ENCODE measurements around the gene C17orf113.
"Not testable (repeated sequence)": the region's sequence is repeated elsewhere in the genome, so short reads cannot be mapped to it uniquely, and the experiment has no call there.

The C17orf113 gene

DNA sequence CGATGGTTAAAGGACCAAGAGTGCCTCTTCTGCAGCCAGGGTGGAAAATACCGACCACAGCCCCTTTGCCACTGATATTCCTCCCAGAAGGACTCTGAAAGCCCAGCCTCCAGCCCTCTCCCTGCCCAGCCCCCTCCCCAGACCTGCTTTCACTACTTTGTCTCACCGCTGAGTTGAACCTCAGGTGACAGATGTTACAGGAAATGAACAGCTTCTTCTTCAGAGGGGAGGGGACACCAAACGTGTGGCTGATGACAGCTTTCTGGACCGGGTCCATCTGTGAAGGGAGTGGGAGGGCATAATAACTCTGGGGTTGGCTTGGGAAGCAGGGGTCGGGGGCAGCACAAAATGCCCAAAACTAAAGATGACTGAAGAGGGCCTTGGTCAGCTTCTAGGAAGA, 16.3 kb downstream of the C17orf113 start:
- no peak for DNase-seq (ENCODE audit: insufficient read length, low spot score)
- FAIRE-seq: peak; percentile 80
- TF ChIP-seq POLR2AphosphoS5 (IDR thresholded peaks at IDR 0.05; ENCODE audit: low read depth, low read length): no peak
- TF ChIP-seq TAF1 (IDR thresholded peaks at IDR 0.05; ENCODE audit: low read depth, low read length): no peak
- TF ChIP-seq POLR2A (IDR thresholded peaks at IDR 0.05; ENCODE audit: low read depth, low read length): no peak
- TF ChIP-seq PAX5 (IDR thresholded peaks at IDR 0.05; ENCODE audit: insufficient read depth, low read length, severe bottlenecking): no peak
- no peak for TF ChIP-seq SPI1 (IDR thresholded peaks at IDR 0.05; ENCODE audit: low read depth, low read length)
- TF ChIP-seq POU2F2 (IDR thresholded peaks at IDR 0.05; ENCODE audit: low read depth, low read length): no peak

GRCh38 chr17:42031584-42031983, 18.8 kb downstream of the C17orf113 start:
- no peak for DNase-seq (ENCODE audit: insufficient read length, low spot score)
- FAIRE-seq: no peak
- TF ChIP-seq POU2F2 (IDR thresholded peaks at IDR 0.05; ENCODE audit: low read depth, low read length) (no peak), TAF1 (IDR thresholded peaks at IDR 0.05; ENCODE audit: low read depth, low read length) (no peak), POLR2A (IDR thresholded peaks at IDR 0.05; ENCODE audit: low read depth, low read length) (no peak), SPI1 (IDR thresholded peaks at IDR 0.05; ENCODE audit: low read depth, low read length) (no peak), PAX5 (IDR thresholded peaks at IDR 0.05; ENCODE audit: insufficient read depth, low read length, severe bottlenecking) (no peak), POLR2AphosphoS5 (IDR thresholded peaks at IDR 0.05; ENCODE audit: low read depth, low read length) (no peak)

- no peak for TF ChIP-seq POLR2A (IDR thresholded peaks at IDR 0.05; ENCODE audit: low read depth, low read length)
- DNase-seq (ENCODE audit: insufficient read length, low spot score): no peak
- no peak for FAIRE-seq
These were observed 21.6 kb downstream of the C17orf113 start for GRCh38 chr17:42028791-42029127.

DNA sequence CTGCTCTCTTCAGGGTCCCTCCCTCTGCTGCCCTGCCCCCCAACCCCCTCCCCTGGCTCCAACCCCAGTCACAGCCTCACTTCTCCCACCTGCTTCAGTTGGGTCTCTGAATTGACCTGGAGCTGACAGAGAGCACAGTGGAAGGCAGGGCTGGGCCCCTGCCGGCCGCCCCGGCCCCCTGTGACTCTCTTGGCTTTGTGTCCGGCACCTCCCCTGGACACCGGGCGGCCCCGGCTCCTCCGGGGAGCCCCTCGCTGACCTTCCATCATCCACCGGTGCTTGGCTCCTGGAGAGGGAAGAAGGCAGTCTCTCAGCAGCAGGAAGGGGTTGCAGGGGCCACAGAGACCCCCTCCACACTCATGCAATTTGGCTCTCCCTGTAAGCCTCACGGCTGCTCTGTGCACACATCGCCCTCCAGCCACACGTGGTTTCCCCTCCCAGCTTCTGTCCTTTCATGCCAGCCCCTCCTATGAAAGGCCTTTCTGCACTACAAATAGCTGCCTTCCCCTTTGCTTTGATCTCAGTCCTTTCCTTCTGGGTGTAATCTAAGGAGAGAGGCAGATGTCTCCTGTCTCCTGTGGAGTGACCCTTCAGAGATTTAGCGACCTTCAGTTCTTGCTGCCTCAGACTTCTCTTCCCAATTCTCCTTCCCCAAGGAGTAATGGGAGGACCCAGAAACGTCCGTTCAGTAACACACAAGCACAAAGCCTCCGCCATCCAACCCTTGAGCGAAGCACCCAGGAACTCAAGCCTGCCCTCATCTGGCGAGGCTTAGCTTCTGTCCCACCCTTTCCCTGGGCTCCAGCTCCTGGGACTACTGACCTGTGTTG, 22.2 kb downstream of the C17orf113 start:
- FAIRE-seq (no peak), DNase-seq (ENCODE audit: insufficient read length, low spot score) (no peak)
- no peak for TF ChIP-seq POLR2AphosphoS5 (IDR thresholded peaks at IDR 0.05; ENCODE audit: low read depth, low read length)
- no peak for TF ChIP-seq PAX5 (IDR thresholded peaks at IDR 0.05; ENCODE audit: insufficient read depth, low read length, severe bottlenecking)
- no peak for TF ChIP-seq SPI1 (IDR thresholded peaks at IDR 0.05; ENCODE audit: low read depth, low read length)
- TF ChIP-seq POLR2A (IDR thresholded peaks at IDR 0.05; ENCODE audit: low read depth, low read length): no peak
- TF ChIP-seq POU2F2 (IDR thresholded peaks at IDR 0.05; ENCODE audit: low read depth, low read length): no peak
- TF ChIP-seq TAF1 (IDR thresholded peaks at IDR 0.05; ENCODE audit: low read depth, low read length): no peak

DNA sequence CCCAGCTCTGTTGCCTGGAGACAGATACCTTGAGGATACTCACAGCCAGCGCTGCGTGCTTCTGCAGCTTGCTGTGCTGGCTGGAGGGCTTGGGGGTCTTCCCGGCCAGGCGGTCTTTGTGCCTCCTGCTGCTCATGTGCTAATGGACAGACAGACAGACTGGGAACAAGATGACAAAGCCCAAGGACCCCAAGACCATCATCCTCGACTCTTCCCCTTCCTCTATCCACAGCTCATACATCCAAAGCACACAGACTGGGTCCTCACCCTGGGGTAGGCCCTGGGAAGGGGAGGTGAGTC, 22.9 kb downstream of the C17orf113 start:
- no peak for TF ChIP-seq TAF1 (IDR thresholded peaks at IDR 0.05; ENCODE audit: low read depth, low read length)
- no peak for TF ChIP-seq SPI1 (IDR thresholded peaks at IDR 0.05; ENCODE audit: low read depth, low read length)
- no peak for TF ChIP-seq POLR2AphosphoS5 (IDR thresholded peaks at IDR 0.05; ENCODE audit: low read depth, low read length)
- no peak for TF ChIP-seq POU2F2 (IDR thresholded peaks at IDR 0.05; ENCODE audit: low read depth, low read length)
- no peak for TF ChIP-seq PAX5 (IDR thresholded peaks at IDR 0.05; ENCODE audit: insufficient read depth, low read length, severe bottlenecking)
- TF ChIP-seq POLR2A (IDR thresholded peaks at IDR 0.05; ENCODE audit: low read depth, low read length): no peak
- DNase-seq (ENCODE audit: insufficient read length, low spot score) (no peak), FAIRE-seq (no peak)

DNA sequence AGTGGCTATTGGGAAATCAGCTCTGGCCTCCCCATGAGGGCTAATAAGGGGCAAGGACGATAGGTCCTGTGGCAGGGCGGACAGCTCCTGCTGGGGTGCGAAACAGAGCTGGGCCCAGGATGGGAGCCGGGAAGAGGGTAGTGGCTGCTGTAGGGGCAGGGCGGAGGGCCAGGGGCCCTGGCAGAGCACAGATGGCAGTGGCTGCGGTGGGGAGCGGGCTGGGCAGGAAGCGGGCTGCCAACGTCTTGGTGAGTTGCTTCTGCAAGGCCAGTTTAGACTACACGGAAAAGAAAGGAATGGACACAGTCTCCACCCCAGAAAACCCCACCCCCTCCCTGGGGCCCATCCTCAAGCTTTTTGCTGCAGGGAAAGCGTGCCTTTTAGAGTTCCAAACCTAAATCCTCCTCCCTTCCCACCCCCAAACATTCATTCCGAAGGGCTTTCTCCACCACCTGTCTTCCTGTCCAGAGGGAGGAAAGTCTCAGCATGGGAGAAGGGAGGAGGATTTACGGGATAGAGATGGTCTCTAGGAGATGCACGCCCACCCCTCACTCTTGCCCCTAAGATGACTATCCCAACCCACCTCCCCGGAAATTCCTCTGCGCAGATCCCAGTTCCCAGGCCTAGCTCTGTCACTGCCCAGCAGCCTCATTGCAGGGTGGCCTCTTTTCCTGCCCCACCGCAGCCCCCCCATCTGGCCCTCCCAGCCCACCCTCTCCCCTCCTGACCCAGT, 23.4 kb downstream of the C17orf113 start:
- FAIRE-seq (no peak), DNase-seq (ENCODE audit: insufficient read length, low spot score) (no peak)
- no peak for TF ChIP-seq POLR2A (IDR thresholded peaks at IDR 0.05; ENCODE audit: low read depth, low read length)
- no peak for TF ChIP-seq TAF1 (IDR thresholded peaks at IDR 0.05; ENCODE audit: low read depth, low read length)
- TF ChIP-seq SPI1 (IDR thresholded peaks at IDR 0.05; ENCODE audit: low read depth, low read length): no peak
- TF ChIP-seq POU2F2 (IDR thresholded peaks at IDR 0.05; ENCODE audit: low read depth, low read length): no peak
- no peak for TF ChIP-seq POLR2AphosphoS5 (IDR thresholded peaks at IDR 0.05; ENCODE audit: low read depth, low read length)
- no peak for TF ChIP-seq PAX5 (IDR thresholded peaks at IDR 0.05; ENCODE audit: insufficient read depth, low read length, severe bottlenecking)

GRCh38 chr17:42025936-42026335, 24.5 kb downstream of the C17orf113 start:
- DNase-seq (ENCODE audit: insufficient read length, low spot score) (no peak), FAIRE-seq (no peak)
- TF ChIP-seq POU2F2 (IDR thresholded peaks at IDR 0.05; ENCODE audit: low read depth, low read length) (no peak), PAX5 (IDR thresholded peaks at IDR 0.05; ENCODE audit: insufficient read depth, low read length, severe bottlenecking) (no peak), POLR2A (IDR thresholded peaks at IDR 0.05; ENCODE audit: low read depth, low read length) (no peak), SPI1 (IDR thresholded peaks at IDR 0.05; ENCODE audit: low read depth, low read length) (no peak), TAF1 (IDR thresholded peaks at IDR 0.05; ENCODE audit: low read depth, low read length) (no peak), POLR2AphosphoS5 (IDR thresholded peaks at IDR 0.05; ENCODE audit: low read depth, low read length) (no peak)

DNA sequence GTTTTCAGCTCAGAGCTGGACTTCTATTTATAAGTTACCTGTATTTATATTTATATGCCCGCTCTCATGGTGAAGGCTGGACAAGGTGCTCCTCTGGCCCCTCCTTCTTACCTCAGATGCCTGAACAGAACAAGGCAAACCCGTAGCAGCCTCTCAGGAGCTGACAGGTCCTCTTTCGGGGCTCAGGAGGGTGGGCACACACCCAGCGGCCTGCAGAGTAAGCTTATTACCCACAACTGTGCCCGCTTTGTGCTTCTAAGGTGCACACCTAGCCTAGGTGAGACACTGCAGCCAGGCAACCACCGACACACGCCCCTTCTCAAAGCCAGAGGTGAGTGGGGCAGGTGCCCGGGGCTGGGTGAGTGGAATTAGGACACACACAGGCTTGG, 25.2 kb downstream of the C17orf113 start:
- no peak for DNase-seq (ENCODE audit: insufficient read length, low spot score)
- TF ChIP-seq SPI1 (IDR thresholded peaks at IDR 0.05; ENCODE audit: low read depth, low read length) (no peak), POU2F2 (IDR thresholded peaks at IDR 0.05; ENCODE audit: low read depth, low read length) (no peak), POLR2AphosphoS5 (IDR thresholded peaks at IDR 0.05; ENCODE audit: low read depth, low read length) (no peak), PAX5 (IDR thresholded peaks at IDR 0.05; ENCODE audit: insufficient read depth, low read length, severe bottlenecking) (no peak), TAF1 (IDR thresholded peaks at IDR 0.05; ENCODE audit: low read depth, low read length) (no peak), POLR2A (IDR thresholded peaks at IDR 0.05; ENCODE audit: low read depth, low read length) (no peak)
- no peak for FAIRE-seq

GRCh38 chr17:42023524-42024349, 26.7 kb downstream of the C17orf113 start:
- no peak for FAIRE-seq
- TF ChIP-seq POLR2AphosphoS5 (IDR thresholded peaks at IDR 0.05; ENCODE audit: low read depth, low read length) (no peak), TAF1 (IDR thresholded peaks at IDR 0.05; ENCODE audit: low read depth, low read length) (no peak), SPI1 (IDR thresholded peaks at IDR 0.05; ENCODE audit: low read depth, low read length) (no peak), PAX5 (IDR thresholded peaks at IDR 0.05; ENCODE audit: insufficient read depth, low read length, severe bottlenecking) (no peak), POLR2A (IDR thresholded peaks at IDR 0.05; ENCODE audit: low read depth, low read length) (no peak), POU2F2 (IDR thresholded peaks at IDR 0.05; ENCODE audit: low read depth, low read length) (no peak)
- no peak for DNase-seq (ENCODE audit: insufficient read length, low spot score)

DNA sequence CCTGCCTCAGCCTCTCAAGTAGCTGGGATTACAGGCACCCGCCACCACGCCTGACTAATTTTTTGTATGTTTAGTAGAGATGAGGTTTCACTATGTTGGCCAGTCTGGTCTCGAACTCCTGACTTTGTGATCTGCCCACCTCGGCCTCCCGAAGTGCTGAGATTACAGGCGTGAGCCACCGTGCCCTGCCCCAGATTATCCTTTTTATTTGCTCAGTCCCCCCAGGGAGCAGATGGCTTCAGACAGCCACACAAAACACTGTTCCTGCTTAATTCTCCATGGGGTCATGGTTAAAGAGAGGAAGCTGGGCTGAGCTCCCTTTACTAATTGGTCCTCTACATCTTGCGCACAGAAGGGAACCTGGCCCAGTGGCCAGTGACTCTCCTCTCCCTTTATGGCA, 29.6 kb downstream of the C17orf113 start:
- DNase-seq (ENCODE audit: insufficient read length, low spot score); FAIRE-seq: not testable (repeated sequence)
